Stimulated activated effector memory CD8-positive, alpha-beta T cell treated with anti-CD3 and anti-CD28 coated beads, Interleukin-12 subunit alpha, Interleukin-12 subunit beta, amount 100 ng/mL, for 72 hours (primary cell): ENCODE results near the gene SRP72.
A peak's percentile ranks its signal among the peaks of the same experiment; 100 is the strongest.
"Not testable (repeated sequence)": the region's sequence is repeated elsewhere in the genome, so short reads cannot be mapped to it uniquely, and the experiment has no call there.

Source experiments
- ATAC-seq: fragments of 150-1000 bp; cut with Tn5 transposase; 2 replicates; pipeline ENCODE4 v1.10.0; 2021
- DNase-seq, 2 donors: peaks; one replicate each; pipeline ENCODE4 v3.0.0; 2021 to 2022; ENCODE audit warnings: low spot score in 2 of 2
- H3K27ac Mint-ChIP-seq: one replicate; pipeline ENCODE4 v1.8.0; 2022; ENCODE audit warnings: mild to moderate bottlenecking, mixed read lengths
- H3K36me3 Mint-ChIP-seq: one replicate; pipeline ENCODE4 v1.8.0; 2022; ENCODE audit warnings: mild to moderate bottlenecking, mixed read lengths
- H3K4me1 Mint-ChIP-seq: one replicate; pipeline ENCODE4 v1.8.0; 2022; ENCODE audit warnings: mixed read lengths
- H3K4me3 Mint-ChIP-seq: one replicate; pipeline ENCODE4 v1.8.0; 2022; ENCODE audit warnings: mild to moderate bottlenecking, mixed read lengths
- H3K9me3 Mint-ChIP-seq: one replicate; pipeline ENCODE4 v1.8.0; 2022; ENCODE audit warnings: mixed read lengths

The SRP72 gene

DNA sequence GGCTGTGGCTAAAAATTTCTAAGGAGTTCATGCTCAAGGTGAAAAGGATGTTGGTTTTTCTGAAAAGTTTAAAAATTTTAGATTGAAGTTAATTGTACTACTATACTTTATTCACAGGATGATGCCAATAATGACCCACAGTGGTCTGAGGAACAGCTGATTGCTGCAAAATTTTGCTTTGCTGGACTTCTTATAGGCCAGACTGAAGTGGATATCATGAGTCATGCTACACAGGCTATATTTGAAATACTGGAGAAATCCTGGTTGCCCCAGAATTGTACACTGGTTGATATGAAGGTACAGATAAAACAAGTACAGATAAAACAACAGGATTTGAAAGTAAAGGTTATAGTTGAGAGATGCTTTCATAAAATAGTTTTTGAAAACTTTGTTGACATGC lies 19.1 kb upstream of the SRP72 start:
- ATAC-seq (no peak), DNase-seq (no peak)
- H3K27ac Mint-ChIP-seq: no peak overlapping the region
- H3K9me3 Mint-ChIP-seq: no peaks in the 10 kb centered on the region
- no peaks in the 10 kb centered on the region for H3K4me1 Mint-ChIP-seq
- peaks cover 100% of the 10 kb centered on the region for H3K36me3 Mint-ChIP-seq
- no peak overlapping the region for H3K4me3 Mint-ChIP-seq

DNA sequence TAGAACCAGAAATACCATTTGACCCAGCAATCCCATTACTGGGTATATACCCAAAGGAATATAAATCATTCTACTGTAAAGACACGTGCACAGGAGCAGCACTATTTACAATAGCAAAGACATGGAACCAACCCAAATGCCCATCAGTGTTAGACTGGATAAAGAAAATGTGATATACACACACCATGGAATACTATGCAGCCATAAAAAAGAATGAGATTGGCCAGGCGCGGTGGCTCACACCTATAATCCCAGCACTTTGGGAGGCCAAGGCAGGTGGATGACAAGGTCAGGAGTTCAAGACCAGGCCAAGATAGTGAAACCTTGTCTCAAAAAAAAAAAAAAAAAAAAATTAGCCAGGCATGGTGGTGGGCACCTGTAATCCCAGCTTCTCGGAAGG lies 17.9 kb upstream of the SRP72 start:
- ATAC-seq, H3K4me3 Mint-ChIP-seq, H3K4me1 Mint-ChIP-seq, H3K27ac Mint-ChIP-seq, DNase-seq, H3K9me3 Mint-ChIP-seq: not testable (repeated sequence)
- peaks cover 100% of the 10 kb centered on the region for H3K36me3 Mint-ChIP-seq

DNA sequence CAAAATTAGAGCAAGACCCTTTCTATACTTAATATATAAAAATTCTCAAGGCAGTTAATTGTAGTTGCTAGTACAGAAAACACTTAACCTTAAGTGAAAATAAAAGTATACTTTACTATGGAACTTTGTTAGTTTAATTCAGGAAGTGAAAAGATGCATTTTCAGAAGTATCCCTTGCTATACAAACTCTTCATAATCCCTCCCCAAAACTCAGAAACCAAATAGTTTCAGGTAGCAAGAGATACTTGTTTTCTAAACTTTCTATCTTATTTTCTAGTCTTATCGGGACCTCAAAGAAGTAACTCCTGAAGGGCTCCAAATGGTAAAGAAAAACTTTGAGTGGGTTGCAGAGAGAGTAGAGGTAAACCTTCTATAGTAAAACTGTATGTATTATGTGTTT lies 17.1 kb upstream of the SRP72 start:
- ATAC-seq (no peak), DNase-seq (no peak)
- Mint-ChIP-seq H3K27ac (no peak overlapping the region), H3K4me3 (no peak overlapping the region), H3K9me3 (no peaks in the 10 kb centered on the region), H3K4me1 (no peaks in the 10 kb centered on the region), H3K36me3 (peaks cover 100% of the 10 kb centered on the region)

DNA sequence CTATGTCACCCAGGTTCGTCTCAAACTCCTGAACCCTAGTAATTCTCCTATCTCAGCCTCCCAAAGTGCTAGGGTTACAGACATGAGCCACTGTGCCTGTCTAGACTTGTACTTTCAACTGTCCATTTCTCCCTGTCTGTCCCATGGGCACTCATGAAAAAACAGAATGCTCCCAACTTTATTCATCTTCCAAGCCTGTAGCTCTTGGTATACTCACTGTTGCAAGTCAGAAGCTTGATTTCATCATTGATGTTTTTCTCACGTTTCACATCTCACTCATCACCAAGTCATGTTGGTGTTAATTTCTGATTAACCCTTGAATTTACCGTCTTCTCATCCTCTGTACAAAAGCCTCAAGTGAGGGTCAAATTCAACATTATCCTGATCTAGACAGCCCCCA lies 7.3 kb upstream of the SRP72 start:
- Mint-ChIP-seq H3K4me3 (no peak overlapping the region), H3K4me1 (peaks cover 24% of the 10 kb centered on the region), H3K36me3 (peaks cover 95% of the 10 kb centered on the region), H3K27ac (peak overlapping the region; percentile 69), H3K9me3 (no peaks in the 10 kb centered on the region)
- no peak for ATAC-seq
- DNase-seq: no peak

DNA sequence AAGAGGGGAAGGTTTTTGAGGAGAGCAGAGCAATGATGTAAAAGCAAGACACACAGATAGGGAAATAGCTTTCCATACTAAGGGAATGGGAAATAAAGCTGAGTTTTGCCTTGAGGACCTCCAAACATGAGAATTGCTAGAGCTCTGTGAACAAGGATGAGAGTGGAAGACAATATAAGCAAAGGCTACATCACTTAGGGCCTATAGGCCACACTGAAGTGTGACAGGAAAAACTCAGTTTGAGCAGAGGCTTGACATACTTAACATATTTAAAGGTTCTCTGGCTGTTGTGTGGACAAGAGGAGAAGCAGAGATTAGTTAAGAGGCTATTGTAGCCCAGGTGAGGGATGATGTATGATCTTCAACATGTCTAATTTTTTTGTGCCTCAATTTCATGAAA lies 5.3 kb upstream of the SRP72 start:
- peaks cover 37% of the 10 kb centered on the region for H3K4me1 Mint-ChIP-seq
- no peak overlapping the region for H3K27ac Mint-ChIP-seq
- ATAC-seq (no peak), DNase-seq (no peak)
- H3K9me3 Mint-ChIP-seq: no peaks in the 10 kb centered on the region
- H3K4me3 Mint-ChIP-seq: no peak overlapping the region
- peaks cover 78% of the 10 kb centered on the region for H3K36me3 Mint-ChIP-seq

DNA sequence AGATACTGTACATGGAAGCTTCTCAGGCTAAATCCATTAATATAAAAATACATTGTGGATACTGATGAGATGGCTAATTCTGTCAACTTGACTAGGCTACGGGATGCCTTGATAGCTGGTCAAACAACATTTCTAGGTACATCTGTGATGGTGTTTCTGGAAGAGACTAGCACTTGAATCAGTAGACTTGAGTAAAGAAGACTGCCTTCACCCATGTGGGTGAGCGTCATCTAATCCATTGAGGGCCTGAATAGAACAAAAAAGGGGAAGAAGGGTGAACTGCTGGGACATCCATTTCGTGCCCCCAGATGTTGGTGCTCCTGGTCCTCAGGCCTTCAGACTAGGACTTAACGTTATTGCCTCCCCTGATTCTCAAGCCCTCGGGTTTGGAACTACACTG lies 3.7 kb upstream of the SRP72 start:
- peaks cover 74% of the 10 kb centered on the region for H3K36me3 Mint-ChIP-seq
- H3K4me3 Mint-ChIP-seq: no peak overlapping the region
- ATAC-seq (no peak), DNase-seq (no peak)
- H3K27ac Mint-ChIP-seq: no peak overlapping the region
- no peaks in the 10 kb centered on the region for H3K9me3 Mint-ChIP-seq
- H3K4me1 Mint-ChIP-seq: peaks cover 47% of the 10 kb centered on the region

DNA sequence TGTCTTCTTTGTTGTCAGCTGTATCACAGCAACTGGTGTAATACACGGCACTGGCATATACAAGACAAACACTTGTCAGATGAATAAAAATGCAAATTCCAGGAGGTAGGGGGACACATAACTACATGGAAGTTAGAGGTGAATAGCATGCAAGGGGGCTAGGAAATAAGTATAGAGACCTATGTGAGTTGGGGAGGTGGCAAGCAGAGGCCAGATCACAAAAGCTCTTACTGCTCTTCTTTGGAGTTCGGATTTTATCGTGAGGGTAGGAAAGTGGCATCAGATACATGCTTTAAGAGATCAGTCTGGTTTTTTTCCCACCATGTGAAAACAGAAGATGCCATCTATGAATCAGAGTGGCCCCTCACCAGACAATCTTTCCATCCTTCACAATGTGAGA lies 2.8 kb upstream of the SRP72 start:
- Mint-ChIP-seq H3K9me3 (no peaks in the 10 kb centered on the region), H3K36me3 (peaks cover 71% of the 10 kb centered on the region), H3K4me1 (peaks cover 56% of the 10 kb centered on the region), H3K27ac (no peak overlapping the region), H3K4me3 (no peak overlapping the region)
- no peak for DNase-seq
- ATAC-seq: no peak

DNA sequence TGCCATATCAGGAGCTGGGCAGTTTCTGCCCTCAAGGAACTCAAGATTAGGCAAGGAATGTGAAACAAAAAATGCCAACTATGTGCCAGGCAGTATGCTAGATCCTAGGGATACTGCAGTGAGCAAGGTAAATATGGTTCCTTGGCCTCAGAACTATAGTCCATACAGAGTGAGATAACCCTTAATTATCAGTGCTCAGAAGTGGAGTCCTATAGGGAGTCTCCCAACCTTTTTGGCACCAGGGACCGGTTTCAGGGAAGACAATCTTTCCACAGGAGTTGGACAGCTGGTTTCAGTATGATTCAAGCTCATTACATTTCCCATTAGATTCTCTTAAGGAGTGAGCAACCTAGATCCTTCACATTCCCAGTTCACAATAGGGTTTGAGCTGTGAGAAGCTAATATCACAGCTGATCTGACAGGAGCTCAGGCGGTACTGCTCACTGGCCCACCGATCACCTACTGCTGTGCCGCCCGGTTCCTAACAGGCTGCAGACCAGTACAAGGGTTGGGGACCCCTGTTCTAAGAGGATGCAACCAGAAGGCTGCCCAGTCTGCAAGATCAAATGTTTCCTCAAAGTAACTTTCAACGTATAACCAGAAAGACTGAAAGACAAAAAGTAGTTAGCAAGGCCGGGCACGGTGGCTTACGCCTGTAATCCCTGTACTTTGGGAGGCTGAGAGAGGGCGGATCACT lies 1.7 kb upstream of the SRP72 start:
- H3K9me3 Mint-ChIP-seq: no peaks in the 10 kb centered on the region
- H3K4me1 Mint-ChIP-seq: peaks cover 55% of the 10 kb centered on the region
- peaks cover 71% of the 10 kb centered on the region for H3K36me3 Mint-ChIP-seq
- peak overlapping the region; percentile 99 for H3K27ac Mint-ChIP-seq
- H3K4me3 Mint-ChIP-seq: peak overlapping the region; percentile 99
- ATAC-seq (no peak), DNase-seq (no peak)

DNA sequence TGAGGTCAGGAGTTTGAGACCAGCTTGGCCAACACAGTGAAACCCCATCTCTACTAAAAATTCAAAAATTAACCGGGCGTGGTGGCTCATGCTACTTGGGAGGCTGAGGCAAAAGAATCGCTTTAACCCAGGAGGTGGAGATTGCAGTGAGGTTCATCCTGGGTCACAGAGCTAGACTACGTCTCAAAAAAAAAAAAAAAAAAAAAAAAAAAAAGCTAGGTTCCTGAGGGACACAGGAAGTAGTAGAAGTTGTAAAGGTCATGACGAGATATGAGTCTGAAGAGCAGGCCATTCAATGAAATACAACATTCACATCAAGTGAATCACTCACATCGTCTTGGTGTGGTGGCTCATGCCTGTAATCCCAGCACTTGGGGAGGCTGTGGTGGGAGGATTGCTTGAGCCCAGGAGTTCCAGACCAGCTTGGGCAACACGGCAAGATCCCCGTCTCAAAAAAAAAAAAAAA lies 1.1 kb upstream of the SRP72 start:
- peaks cover 55% of the 10 kb centered on the region for H3K4me1 Mint-ChIP-seq
- peak overlapping the region; percentile 99 for H3K27ac Mint-ChIP-seq
- DNase-seq, H3K9me3 Mint-ChIP-seq: not testable (repeated sequence)
- H3K36me3 Mint-ChIP-seq: peaks cover 71% of the 10 kb centered on the region
- ATAC-seq: peak; percentile 67
- peak overlapping the region; percentile 99 for H3K4me3 Mint-ChIP-seq

DNA sequence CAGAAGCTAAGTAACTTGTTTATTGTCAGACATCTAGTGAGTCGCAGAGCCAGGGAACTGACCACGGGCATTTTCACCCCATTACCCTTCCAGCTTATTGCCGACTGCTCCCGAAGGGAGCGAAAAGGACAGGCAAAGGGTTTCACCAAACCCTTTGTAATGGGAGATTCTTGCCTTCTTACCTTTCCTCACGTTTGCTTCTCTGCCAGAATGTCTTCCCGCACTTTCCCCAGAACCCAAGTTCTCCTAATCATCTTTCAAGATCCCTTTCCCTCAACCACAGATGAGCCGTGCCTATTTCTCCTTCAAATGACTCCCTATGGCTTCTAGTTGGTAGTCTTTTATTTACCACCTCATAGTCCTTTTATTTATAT lies 520 bp upstream of the SRP72 start:
- Mint-ChIP-seq H3K9me3 (no peaks in the 10 kb centered on the region), H3K4me1 (peaks cover 53% of the 10 kb centered on the region), H3K27ac (peak overlapping the region; percentile 99), H3K4me3 (peak overlapping the region; percentile 99), H3K36me3 (peaks cover 71% of the 10 kb centered on the region)
- no peak for ATAC-seq
- no peak for DNase-seq

DNA sequence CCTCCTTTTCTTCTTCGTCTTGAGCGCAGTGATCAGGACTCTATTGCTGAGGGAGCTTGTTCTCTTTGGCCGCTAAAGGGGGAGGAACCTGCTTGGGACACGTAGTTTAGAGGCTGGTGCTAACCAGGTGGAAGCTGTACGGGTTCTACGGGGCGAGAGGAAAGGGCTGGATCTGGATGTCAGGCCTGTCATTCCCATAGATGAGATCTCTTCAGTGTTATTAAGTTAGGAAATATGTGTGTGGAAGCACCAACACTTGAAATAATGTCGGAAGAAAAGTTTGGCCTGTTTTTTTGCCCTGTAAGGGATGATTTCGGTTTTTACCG lies 643 bp downstream of the SRP72 start:
- Mint-ChIP-seq H3K27ac (peak overlapping the region; percentile 99), H3K9me3 (no peaks in the 10 kb centered on the region), H3K4me1 (peaks cover 49% of the 10 kb centered on the region), H3K36me3 (peaks cover 71% of the 10 kb centered on the region), H3K4me3 (peak overlapping the region; percentile 99)
- ATAC-seq (peak; percentile 68), DNase-seq (peak; percentile 9 to 62)

DNA sequence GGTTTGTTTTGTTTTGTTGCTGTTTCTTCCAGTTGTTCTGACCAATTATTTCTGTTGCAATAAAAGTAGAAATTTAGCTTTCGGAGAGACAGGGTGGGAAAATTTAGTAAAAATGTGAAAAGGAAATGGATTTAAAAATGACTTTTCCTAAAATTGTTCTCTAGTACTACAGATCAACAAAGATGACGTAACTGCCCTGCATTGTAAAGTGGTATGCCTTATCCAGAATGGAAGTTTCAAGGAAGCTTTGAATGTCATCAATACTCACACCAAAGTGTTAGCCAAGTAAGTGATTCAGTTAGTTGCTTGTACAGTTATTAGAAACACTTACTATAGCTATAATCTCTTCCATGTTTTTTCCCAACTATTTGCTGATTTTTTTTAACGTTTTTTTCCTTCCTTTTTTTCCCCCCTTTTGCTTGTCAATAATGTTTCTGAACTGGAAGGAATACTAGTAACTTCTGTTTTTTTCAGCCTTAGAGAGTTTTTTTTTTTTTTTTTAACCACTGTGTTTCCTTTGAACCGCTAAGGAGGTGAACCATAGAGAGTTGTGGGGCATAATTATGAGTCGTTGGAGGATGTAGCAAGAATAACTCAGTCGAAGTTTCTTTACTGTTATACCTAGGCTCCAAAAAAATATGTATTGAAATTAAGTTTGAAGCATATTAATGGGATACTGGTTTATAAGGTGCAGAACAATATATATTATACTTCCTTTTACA lies 2.2 kb downstream of the SRP72 start:
- H3K9me3 Mint-ChIP-seq: no peaks in the 10 kb centered on the region
- peaks cover 74% of the 10 kb centered on the region for H3K36me3 Mint-ChIP-seq
- ATAC-seq: no peak
- H3K4me3 Mint-ChIP-seq: peak overlapping the region; percentile 99
- peaks cover 44% of the 10 kb centered on the region for H3K4me1 Mint-ChIP-seq
- no peak for DNase-seq
- H3K27ac Mint-ChIP-seq: peak overlapping the region; percentile 14

DNA sequence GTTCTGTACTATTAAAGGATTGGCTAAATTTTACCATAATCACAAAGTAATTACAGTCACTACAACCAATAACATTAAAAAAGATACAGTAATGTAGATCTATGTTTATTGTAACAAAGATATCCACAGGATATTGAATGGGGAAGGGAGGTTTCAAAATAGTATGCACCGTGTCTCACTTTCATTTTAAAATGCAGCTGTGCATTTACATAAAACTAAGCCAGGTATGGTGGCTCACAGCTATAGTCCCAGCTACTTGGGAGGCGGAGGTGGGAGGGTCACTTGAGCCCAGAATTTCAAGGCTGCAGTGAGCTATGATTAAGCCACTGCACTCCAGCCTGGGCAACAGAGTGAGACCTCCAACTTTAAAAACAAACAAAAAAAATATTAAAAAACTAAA lies 8.5 kb downstream of the SRP72 start:
- no peak overlapping the region for H3K4me3 Mint-ChIP-seq
- no peaks in the 10 kb centered on the region for H3K9me3 Mint-ChIP-seq
- H3K27ac Mint-ChIP-seq: no peak overlapping the region

DNA sequence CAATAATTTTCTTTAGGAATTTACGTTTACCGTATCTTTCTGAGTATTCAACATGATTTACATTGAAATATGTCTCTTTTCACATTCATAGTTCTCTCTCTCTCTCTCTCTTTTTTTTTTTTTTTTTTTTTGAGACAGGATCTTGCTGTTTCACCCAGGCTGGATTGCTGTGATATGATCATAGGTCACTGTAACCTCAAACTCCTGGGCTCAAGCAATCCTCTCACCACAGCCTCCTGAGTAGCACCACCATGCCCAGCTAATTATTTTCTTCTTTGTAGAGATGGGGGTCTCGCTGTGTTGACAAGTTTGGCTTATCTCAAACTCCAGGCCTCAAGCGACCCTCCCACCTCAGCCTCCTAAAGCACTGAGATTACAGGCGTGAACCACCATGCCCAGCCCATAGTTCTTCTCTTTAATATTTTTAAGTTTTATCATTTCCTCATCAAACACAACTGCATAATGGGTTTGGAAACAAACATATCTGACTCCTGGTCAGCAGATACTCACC lies 9.8 kb downstream of the SRP72 start:
- peaks cover 100% of the 10 kb centered on the region for H3K36me3 Mint-ChIP-seq
- no peaks in the 10 kb centered on the region for H3K4me1 Mint-ChIP-seq
- H3K27ac Mint-ChIP-seq: no peak overlapping the region

More for the DNA sequence above, 8.5 kb downstream of the SRP72 start:
- no peak for DNase-seq
- Mint-ChIP-seq H3K36me3 (peaks cover 100% of the 10 kb centered on the region), H3K4me1 (no peaks in the 10 kb centered on the region)
- no peak for ATAC-seq

DNA sequence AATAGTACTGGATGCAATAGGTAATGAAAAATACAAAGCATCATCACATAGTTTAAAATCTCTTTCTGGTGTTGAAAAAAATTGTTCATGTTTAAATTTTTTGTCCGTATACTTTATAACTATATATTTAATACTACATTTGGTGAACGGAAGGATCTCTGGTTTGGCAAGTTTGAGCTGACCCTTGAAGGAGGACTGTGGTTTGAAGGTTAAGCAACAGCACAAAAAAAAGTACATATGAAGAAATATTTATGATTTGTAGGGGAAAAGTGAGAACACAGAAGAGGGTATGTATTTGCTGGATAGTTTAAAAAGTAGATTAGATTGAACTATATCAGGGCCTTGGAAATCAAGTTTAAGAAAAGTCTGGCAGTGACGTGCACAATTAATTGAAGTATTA lies 13.3 kb downstream of the SRP72 start:
- DNase-seq: no peak
- ATAC-seq: no peak
- Mint-ChIP-seq H3K27ac (no peak overlapping the region), H3K36me3 (peaks cover 100% of the 10 kb centered on the region), H3K4me1 (no peaks in the 10 kb centered on the region), H3K4me3 (no peak overlapping the region), H3K9me3 (no peaks in the 10 kb centered on the region)

More for the DNA sequence above, 9.8 kb downstream of the SRP72 start:
- H3K9me3 Mint-ChIP-seq: no peaks in the 10 kb centered on the region
- DNase-seq (no peak), ATAC-seq (no peak)
- H3K4me3 Mint-ChIP-seq: no peak overlapping the region

DNA sequence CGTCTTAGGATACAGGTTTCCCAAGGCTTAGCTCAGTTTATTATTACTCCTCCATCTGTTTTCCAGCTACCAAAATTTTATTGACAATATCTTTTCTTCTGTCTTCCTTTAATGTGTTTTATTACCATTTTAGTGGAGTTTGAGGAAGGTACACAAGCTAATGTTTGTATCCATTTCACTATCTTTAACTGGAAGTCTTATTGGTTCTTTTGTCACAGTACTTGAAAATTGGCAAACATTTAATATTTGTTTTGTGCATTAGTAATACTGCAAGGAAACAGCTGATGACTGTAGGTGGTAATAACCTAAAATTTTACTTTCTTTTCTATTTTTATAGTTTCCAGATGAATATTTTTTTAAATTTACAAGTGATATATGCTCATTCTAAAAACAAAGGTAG lies 28.8 kb downstream of the SRP72 start:
- Mint-ChIP-seq H3K9me3 (no peaks in the 10 kb centered on the region), H3K27ac (no peak overlapping the region), H3K36me3 (peaks cover 100% of the 10 kb centered on the region), H3K4me3 (no peak overlapping the region), H3K4me1 (no peaks in the 10 kb centered on the region)
- DNase-seq: no peak
- ATAC-seq: no peak
